ENCODE results near the gene SOCS1. TPM values are rescaled to one million over a fixed set of nuclear protein-coding genes. Genes with fewer than 3 reads are reported as not detected.

The SOCS1 gene
- total and polyA plus RNA-seq, 2 experiments from 2014 or later: 84.7 to 104 TPM

GRCh38 chr16:11302977-11303376, 47.0 kb upstream of the SOCS1 start:
- H3K4me3 Mint-ChIP-seq: no peak overlapping the region
- no peak for TF ChIP-seq ZNF462 (CRISPR knock-in tag; IDR thresholded peaks at IDR 0.05)
- TF ChIP-seq CTCF (conservative IDR thresholded peaks at IDR 0.05; ENCODE audit: low read depth in 2 of 2): no peak
- no peak for TF ChIP-seq ZNF331 (CRISPR knock-in tag; IDR thresholded peaks at IDR 0.05; ENCODE audit: low read depth)
- no peak for TF ChIP-seq CREB1 (CRISPR knock-in tag; IDR thresholded peaks at IDR 0.05; ENCODE audit: low read depth)
- no peak for TF ChIP-seq POLR2AphosphoS5 (IDR thresholded peaks at IDR 0.05; ENCODE audit: low read depth)
- TF ChIP-seq ETS1 (IDR thresholded peaks at IDR 0.05): no peak
- TF ChIP-seq JUNB (IDR thresholded peaks at IDR 0.05; ENCODE audit: unreplicated experiment): no peak
- TF ChIP-seq ZNF114 (CRISPR knock-in tag; IDR thresholded peaks at IDR 0.05): no peak
- no peak for TF ChIP-seq STAT1 (IDR thresholded peaks at IDR 0.05; ENCODE audit: unreplicated experiment)
- no peak for TF ChIP-seq EZH2 (IDR thresholded peaks at IDR 0.05; ENCODE audit: low read depth, unreplicated experiment)
- TF ChIP-seq NANOG (IDR thresholded peaks at IDR 0.05; ENCODE audit: borderline replicate concordance): no peak
- no peak for TF ChIP-seq REST (IDR thresholded peaks at IDR 0.05; ENCODE audit: unreplicated experiment)
- no peak for TF ChIP-seq EZH2phosphoT487 (IDR thresholded peaks at IDR 0.05; ENCODE audit: unreplicated experiment)
- DNase-seq (ENCODE audit: low spot score) (no peak), ATAC-seq (no peak)
- Histone ChIP-seq H3K36me3 (ENCODE audit: insufficient read depth) (no peaks in the 10 kb centered on the region), H3K27me3 (ENCODE audit: insufficient read depth) (no peaks in the 10 kb centered on the region), H3K4me3 (no peak overlapping the region), H3K9me2 (ENCODE audit: insufficient read depth) (no peaks in the 10 kb centered on the region), H3K79me2 (replicated peaks; ENCODE audit: insufficient read depth) (no peaks in the 10 kb centered on the region), H3K4me2 (no peak overlapping the region), H2AFZ (peak overlapping the region; percentile 72), H4K20me1 (replicated peaks; ENCODE audit: insufficient read depth) (no peaks in the 10 kb centered on the region), H3K27ac (ENCODE audit: low read depth) (no peak overlapping the region; the same call in 1 of the 2 replicates), H3K4me1 (ENCODE audit: insufficient read depth) (peaks cover 9% of the 10 kb centered on the region; the same call in 1 of the 2 replicates), H3F3A (replicated peaks; ENCODE audit: low read depth) (0 out of 2 replicates have a peak, but pooled peaks cover 2% of the 10 kb centered on the region)
- H3K9me3 Mint-ChIP-seq: 0 out of 3 replicates have a peak, but pooled peaks cover 2% of the 10 kb centered on the region
- H3K4me1 Mint-ChIP-seq: peaks cover under 1% of the 10 kb centered on the region; the same call in 2 of the 3 replicates
- no peaks in the 10 kb centered on the region for H3K27me3 Mint-ChIP-seq (ENCODE audit: insufficient read depth, low read depth, poor library complexity)
- H3K27ac Mint-ChIP-seq: no peak overlapping the region
- H3K36me3 Mint-ChIP-seq (ENCODE audit: low read depth): no peaks in the 10 kb centered on the region; the same call in 2 of the 3 replicates
